GM04504 (cell line): ENCODE measurements around the gene PGS1.

Experiments used
- DNase-seq: peaks from one replicate; pipeline ENCODE4 v3.0.0-alpha.2; 2012; ENCODE audit warnings: low read depth

Gene PGS1

GRCh38 chr17:78346605-78347250 lies 31.7 kb upstream of the PGS1 start:
- DNase-seq, result no peak

GRCh38 chr17:78347453-78347852 lies 31.0 kb upstream of the PGS1 start:
- DNase-seq, result no peak

GRCh38 chr17:78348055-78348770 lies 30.2 kb upstream of the PGS1 start:
- no peak for DNase-seq

DNA sequence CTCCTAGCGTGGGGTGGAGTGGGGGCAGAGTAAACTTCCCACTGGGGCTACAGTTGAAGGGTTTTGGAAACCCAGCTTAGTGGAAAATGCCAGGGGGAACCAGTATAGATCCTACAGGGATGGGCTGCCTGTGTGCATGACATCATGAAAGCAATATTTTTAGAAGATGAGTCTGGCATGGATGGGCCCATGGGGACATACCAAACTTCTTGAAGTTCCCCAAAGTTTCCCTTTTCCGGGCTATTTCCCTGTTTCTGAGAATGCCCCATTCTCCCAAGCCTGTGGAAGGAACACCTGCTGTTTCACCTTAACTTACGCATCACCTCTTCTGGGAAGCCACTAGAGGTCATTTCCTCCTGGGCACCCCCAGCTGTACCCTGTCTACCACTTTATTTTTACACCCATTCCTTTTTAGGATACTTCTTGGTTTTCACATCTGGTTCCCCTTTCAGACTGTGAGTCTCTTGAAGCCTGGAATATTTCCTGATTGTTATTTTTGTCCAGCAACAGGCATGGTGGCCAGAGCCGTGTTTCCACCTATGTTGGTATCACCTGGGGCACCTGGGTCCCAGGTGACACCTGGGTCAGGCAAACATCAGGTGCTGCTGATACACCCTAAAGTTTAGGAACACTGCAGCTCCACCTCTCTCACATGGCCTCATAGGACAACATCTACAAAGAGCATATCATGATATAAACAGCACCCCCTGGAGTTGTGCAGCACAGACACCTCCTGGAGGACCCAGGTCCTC lies 28.4 kb upstream of the PGS1 start:
- no peak for DNase-seq

DNA sequence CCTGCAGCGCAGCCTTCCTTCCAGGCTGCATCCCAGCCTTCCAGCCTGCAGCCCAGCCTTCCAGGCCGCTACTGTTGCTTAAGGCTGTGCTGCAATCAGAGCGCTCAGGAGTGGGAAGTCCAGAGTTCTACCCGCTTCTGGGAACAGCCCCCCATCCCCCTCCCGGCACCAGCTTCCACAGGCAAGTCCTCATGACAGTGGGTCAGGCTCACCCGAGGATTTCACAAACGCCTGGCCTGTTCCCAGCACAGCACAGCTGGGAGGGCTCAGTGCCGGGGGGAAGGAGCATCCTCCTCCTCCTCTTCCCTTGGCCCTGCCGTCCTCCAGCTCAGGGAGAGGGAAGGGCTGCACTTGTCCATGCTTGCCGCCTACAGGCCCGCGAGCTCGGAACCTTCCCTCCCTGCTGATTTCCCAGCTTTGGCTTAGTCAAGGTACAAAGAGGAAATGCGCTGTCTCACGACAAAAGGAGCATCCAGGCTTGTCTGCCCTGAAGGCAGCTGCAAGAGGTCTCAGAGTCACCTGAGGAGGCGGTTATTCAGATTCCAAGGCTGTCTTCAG lies 26.9 kb upstream of the PGS1 start:
- DNase-seq, result peak; percentile 96

DNA sequence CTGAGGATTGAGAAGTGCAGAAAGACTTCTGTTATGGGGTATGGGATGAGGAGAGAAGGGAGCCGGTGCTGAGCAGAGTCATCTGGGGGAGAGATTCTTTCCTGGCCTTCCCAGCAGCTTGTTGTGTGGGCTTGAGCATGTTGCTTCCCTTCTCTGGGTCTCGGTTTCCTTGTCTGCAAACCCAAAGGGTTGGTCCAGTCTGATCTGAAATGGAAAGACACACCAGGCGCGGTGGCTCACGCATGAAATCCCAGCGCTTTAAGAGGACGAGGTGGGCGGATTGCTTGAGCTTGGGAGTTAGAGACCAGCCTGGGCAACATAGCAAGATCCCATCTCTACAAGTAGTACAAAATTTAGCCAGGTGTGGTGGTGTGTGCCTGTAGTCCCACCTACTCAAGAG lies 24.6 kb upstream of the PGS1 start:
- no peak for DNase-seq

GRCh38 chr17:78355045-78355641 lies 23.3 kb upstream of the PGS1 start:
- no peak for DNase-seq

- no peak for DNase-seq
These were observed 22.7 kb upstream of the PGS1 start for GRCh38 chr17:78355701-78356100.

DNA sequence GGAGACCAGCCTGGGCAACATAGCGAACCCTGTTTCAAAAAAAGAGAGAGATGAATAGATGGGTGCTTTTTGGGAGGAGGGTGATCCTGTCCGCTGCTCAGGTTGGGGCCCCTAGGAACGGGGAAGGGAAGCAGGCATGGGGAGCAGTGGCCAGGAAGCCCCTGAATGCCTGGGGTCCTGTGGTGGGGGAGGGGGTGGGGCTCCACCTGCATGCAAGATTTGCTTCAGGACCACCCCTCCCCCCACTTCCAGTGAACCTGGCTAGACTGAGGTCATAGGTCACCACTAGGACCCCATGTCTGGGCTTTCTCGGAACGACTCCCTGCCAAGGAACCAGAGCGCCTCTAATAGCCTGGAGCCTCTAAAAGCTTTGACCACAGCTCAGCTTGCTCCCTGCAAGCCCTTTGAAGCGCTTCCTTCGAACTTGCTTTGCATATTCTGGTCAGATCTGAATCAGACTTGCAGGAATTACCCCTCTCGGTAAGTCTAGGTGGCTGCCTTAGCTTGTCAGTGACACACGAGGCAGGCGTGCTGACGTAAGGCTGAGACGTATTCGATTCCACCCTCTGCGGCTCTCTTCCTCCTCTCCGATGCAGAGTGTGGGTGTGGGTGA lies 22.2 kb upstream of the PGS1 start:
- DNase-seq, result no peak

DNA sequence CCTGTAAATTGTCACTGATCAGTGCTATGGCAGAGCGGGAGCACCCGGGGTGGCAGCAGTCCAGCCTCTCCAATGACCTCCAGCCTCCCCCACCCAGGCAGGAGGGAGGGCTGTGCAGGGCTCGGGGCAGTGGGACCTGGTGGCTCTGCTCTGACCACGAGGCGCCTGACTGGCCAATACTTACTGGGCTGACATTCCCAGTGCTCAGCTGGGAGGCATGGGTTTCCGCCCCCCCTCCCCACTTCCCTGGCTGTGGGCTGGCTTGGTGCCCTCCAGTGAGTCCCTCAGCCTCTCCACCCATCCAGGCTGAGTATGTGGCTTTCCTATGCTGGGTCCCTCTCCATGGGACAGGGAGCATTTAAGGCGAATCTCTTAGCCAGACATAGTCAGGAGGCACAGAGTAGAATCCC lies 21.3 kb upstream of the PGS1 start:
- DNase-seq, result no peak

DNA sequence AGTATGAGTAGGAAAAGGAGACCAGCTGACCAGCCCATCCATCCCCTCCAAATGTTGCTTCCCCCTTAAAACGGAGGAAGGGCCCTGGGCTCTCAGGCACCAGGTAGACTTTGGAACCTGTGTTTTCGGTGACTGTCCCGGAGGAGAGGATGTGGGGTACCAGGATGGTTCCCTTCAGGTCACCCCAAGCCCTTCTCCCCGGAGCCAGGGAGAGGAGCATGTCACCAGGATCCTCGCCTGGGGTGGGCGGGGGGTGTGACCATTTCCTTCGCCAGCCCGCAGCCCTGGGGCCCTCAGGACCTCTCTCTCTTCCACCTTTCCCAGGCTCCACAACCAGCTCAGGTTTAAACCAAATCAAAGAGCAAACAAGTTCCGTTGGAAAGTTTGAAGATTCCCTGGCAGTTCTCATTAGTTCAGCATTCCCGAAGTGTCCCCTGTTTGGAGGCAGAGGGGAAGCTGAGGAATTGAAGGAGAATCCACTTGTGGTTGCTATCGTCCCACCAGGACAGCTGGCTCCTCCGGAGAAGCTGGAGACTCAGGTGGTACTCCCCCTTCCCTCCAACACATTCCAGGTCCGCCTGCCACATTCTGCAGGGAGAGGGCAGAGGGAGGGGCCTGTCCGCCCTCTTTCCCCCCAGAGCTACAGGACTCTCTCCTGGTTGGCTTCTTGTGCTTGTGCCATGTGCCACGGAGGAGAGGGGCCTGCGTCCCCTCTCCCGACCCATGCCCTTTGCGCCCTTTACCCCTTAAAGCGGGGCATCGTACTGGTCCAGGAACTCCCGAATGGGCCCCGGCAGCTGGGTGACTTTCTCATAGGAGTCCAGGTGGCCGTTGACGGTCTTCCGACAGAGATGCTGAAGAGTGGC lies 20.5 kb upstream of the PGS1 start:
- no peak for DNase-seq

GRCh38 chr17:78358538-78359320 lies 19.7 kb upstream of the PGS1 start:
- no peak for DNase-seq

- no peak for DNase-seq
These were observed 19.0 kb upstream of the PGS1 start for GRCh38 chr17:78359321-78359996.

- peak; percentile 94 for DNase-seq
These were observed 18.5 kb upstream of the PGS1 start, which contains the start of gene SOCS3 for GRCh38 chr17:78359997-78360370. TSS of gene SOCS3 (minus strand) at chr17:78360077. CDS start at chr17:78359095, 982 bp downstream.

DNA sequence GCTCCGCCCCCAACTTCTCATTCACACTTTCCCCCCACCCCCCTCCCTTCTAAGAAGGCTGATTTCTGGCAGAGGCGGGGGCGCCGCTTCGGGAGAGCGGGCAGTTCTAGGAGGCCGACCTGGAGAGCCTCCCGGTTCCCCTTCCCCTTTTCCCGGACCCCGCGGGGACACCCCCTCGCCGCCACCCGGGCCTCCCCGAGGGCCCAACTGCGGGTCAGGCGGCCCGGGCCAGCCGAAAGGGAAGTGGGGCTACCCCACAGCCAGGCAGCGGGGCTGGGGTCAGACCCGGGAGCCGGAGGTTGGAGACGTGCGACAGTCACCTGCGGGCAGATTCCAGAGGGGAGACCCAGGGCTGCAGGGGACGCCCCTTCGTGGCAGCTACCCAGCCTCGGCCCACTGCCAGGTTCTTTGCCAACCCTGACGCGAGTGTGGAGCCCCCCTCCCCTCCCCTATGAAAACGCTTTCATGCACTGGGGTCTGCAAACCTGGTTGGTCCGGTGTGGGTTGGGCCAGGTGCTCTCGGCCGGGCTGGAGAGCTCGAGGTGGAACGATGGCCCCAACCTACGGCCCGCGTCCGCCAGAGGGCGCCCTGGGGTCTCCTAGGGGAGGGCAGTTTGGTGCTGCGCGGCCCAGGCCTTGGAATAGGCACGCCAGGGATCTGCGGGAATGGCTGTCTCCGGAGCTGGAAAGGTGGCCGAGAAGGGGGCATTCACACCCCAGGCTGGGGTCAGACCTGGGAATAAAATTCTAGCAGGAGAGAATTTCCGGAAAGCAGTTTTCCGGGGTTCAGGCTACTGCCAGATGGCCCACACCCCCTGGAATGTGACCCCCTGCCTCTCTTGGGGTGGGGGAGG lies 17.9 kb upstream of the PGS1 start:
- no peak for DNase-seq

DNA sequence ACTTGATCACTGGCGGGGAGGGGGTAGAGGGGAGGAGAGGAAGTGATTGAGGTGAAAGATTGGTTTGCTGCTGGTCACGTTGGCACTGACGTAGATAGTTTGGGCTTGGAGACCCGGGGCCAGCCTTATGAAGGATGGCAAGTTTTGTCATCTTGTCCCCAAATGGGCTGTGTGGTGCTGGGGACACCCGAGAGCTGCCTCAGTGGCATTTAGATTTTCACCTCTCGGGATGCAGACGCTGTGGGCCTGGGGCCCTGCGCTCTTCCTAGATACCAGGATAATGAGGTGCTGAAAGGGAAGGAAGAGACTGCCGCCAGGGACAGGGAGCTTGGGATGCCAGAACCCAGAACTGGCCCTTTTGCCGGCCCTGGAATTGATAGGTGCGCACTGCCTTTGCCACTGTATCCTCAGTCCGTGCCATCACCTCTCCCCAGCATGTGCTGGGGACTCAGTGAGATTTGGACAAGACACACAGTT lies 17.2 kb upstream of the PGS1 start:
- no peak for DNase-seq

GRCh38 chr17:78362232-78362631 lies 16.2 kb upstream of the PGS1 start:
- DNase-seq, result no peak

GRCh38 chr17:78362671-78363070 lies 15.8 kb upstream of the PGS1 start:
- DNase-seq, result no peak
